OCI-LY7 (cell line): ENCODE data around the gene PSMD1. TPM values are rescaled to one million over a fixed set of nuclear protein-coding genes. Genes with fewer than 3 reads are reported as not detected.

ENCODE experiments used
- BruUV-seq: library from RNA; stranded (reverse); fragments of 400-500 nt; replicated peaks from 2 replicates; lab custom pipeline; 2021; lab: Mats Ljungman, UMichigan
- CTCF ChIA-PET: fragments of 300-600 bp; sonication (Branson Sonifier 250); formaldehyde crosslinking; loops from one replicate; lab custom pipeline; 2022; ENCODE audit warnings: antibody characterized with exemption; ENCODE audit not compliant: unreplicated experiment; lab: Charles Lee
- POLR2A ChIA-PET: fragments of 300-600 bp; sonication (Branson Sonifier 250); formaldehyde crosslinking; loops from one replicate; lab custom pipeline; 2022; ENCODE audit warnings: antibody characterized with exemption; lab: Charles Lee
- DNase-seq: peaks from one replicate; pipeline ENCODE4 v3.0.0-alpha.2; 2015; ENCODE audit warnings: low spot score
- H2AFZ ChIP-seq: fragments of 200-600 bp; sonication (generic), shearing (Covaris generic); 2 replicates; pipeline ENCODE4 v1.6.1; 2014; ENCODE audit warnings: mild to moderate bottlenecking, antibody characterized with exemption, low read length, moderate library complexity
- H3K27ac ChIP-seq: fragments of 200-600 bp; sonication (generic); 2 replicates; pipeline ENCODE4 v1.5.1; 2014; ENCODE audit warnings: mixed run types, low read depth, mild to moderate bottlenecking, moderate library complexity, low read length, inconsistent platforms; ENCODE audit not compliant: poor library complexity, severe bottlenecking
- H3K36me3 ChIP-seq: fragments of 200-600 bp; sonication (generic); 2 replicates; pipeline ENCODE4 v1.6.1; 2014; ENCODE audit warnings: mild to moderate bottlenecking, antibody characterized with exemption, low read length, moderate library complexity, mixed read lengths; ENCODE audit not compliant: insufficient read depth
- H3K4me1 ChIP-seq: fragments of 200-600 bp; sonication (generic); 2 replicates; pipeline ENCODE4 v1.5.1; 2014; ENCODE audit warnings: mild to moderate bottlenecking, low read length; ENCODE audit not compliant: insufficient read depth, poor library complexity, severe bottlenecking
- H3K4me2 ChIP-seq: fragments of 200-600 bp; sonication (generic); 2 replicates; pipeline ENCODE4 v1.6.1; 2014; ENCODE audit warnings: mild to moderate bottlenecking, low read length
- H3K4me3 ChIP-seq: fragments of 200-600 bp; sonication (generic); 2 replicates; pipeline ENCODE4 v1.5.1; 2014; ENCODE audit warnings: mild to moderate bottlenecking, low read depth, low read length; ENCODE audit not compliant: poor library complexity, severe bottlenecking
- H3K79me2 ChIP-seq: fragments of 200-600 bp; sonication (generic); 2 replicates; pipeline ENCODE4 v1.6.1; 2016; ENCODE audit warnings: low read depth, mild to moderate bottlenecking, low read length, moderate library complexity, mixed read lengths; ENCODE audit not compliant: insufficient read depth
- H3K9me2 ChIP-seq: fragments of 200-600 bp; sonication (generic); 2 replicates; pipeline ENCODE4 v1.6.1; 2016; ENCODE audit warnings: mild to moderate bottlenecking, low read length, mixed read lengths; ENCODE audit not compliant: insufficient read depth
- H3K9me3 ChIP-seq: fragments of 200-600 bp; sonication (generic); 2 replicates; pipeline ENCODE4 v1.6.1; 2014; ENCODE audit warnings: mild to moderate bottlenecking, mixed run types, low read length, mixed read lengths
- H4K20me1 ChIP-seq: fragments of 200-600 bp; sonication (generic); 2 replicates; pipeline ENCODE4 v1.6.1; 2014; ENCODE audit warnings: mild to moderate bottlenecking, antibody characterized with exemption, low read length, moderate library complexity, mixed read lengths; ENCODE audit not compliant: insufficient read depth
- CTCF ChIP-seq: fragments of 200-600 bp; sonication (generic); conservative IDR thresholded peaks from 2 replicates; pipeline ENCODE4 v1.5.1; 2014; ENCODE audit warnings: mild to moderate bottlenecking, antibody characterized with exemption, low read length, moderate library complexity, mixed read lengths
- EZH2phosphoT487 ChIP-seq: fragments of 200-600 bp; sonication (generic); IDR thresholded peaks from 2 replicates; pipeline ENCODE4 v1.6.1; 2018; ENCODE audit warnings: low read depth, borderline replicate concordance, mild to moderate bottlenecking, mixed run types, antibody characterized with exemption, low read length, moderate library complexity, mixed read lengths
- intact Hi-C: fragments of 100-400 bp; cut with micrococcal nuclease; formaldehyde crosslinking; loops from one replicate; pipeline ENCODE4 v1.10.0; 2022; ENCODE audit not compliant: unreplicated experiment
- small RNA-seq: library from RNA; depleted of rRNA; stranded (forward); fragments of <200 nt; gene quantifications from one replicate; pipeline ENCODE3, GENCODE V24; 2014
- total RNA-seq, 2 experiments: library from RNA; depleted of rRNA in 1 of 2; stranded (reverse); fragments of >200 nt in 1 of 2; shearing (Covaris generic) in 1 of 2; gene quantifications; 2 replicates each; pipeline ENCODE4 v1.2.3, GENCODE V29; 2014 to 2022

Gene PSMD1
- total RNA-seq, 2 experiments from 2014 or later, result 60.5 to 105 TPM

DNA sequence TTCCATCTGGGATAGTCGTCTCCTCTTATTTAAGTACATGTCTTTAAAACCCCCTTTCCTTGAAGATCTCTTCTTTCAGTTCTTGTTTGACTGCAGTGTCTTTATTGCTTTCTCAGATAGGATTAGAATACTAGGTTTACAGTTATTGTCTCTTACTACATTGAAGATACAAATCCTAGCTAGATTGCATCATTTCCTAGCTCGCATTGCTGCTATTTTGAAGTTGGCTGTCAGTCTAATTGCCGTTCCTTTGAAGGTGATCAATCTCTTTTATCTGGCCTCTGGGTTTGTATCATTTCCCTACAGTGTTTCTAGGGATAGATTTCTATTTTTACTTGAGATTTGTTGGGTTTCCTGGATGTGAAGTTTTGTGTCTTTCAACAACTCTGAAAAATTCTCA is 162.6 kb downstream of the PSMD1 start:
- DNase-seq, result no peak
- no peak overlapping the region for H2AFZ ChIP-seq
- ChIA-PET POLR2A (interaction anchor here (0.6 to 1.2 kb wide), 5 partner anchors 10 to 334 kb away, joined by 3 to 5 read pairs (median 3); partner anchors contain the start of gene NCL), CTCF (no interaction called here)
- H3K4me2 ChIP-seq, result no peak overlapping the region
- no peak overlapping the region for H3K4me3 ChIP-seq
- no peaks in the 10 kb centered on the region for H3K9me2 ChIP-seq
- TF ChIP-seq CTCF (no peak), EZH2phosphoT487 (no peak)
- no peak overlapping the region for H3K27ac ChIP-seq
- no peaks in the 10 kb centered on the region for H3K4me1 ChIP-seq
- no peaks in the 10 kb centered on the region for H3K36me3 ChIP-seq
- BruUV-seq, result no TSS peak
- H4K20me1 ChIP-seq, result no peaks in the 10 kb centered on the region
- intact Hi-C loops, result no loop called here
- H3K79me2 ChIP-seq, result no peaks in the 10 kb centered on the region
- no peaks in the 10 kb centered on the region for H3K9me3 ChIP-seq

- Histone ChIP-seq H3K4me2 (no peak overlapping the region), H4K20me1 (no peaks in the 10 kb centered on the region), H3K36me3 (no peaks in the 10 kb centered on the region), H3K9me3 (no peaks in the 10 kb centered on the region), H3K27ac (no peak overlapping the region), H3K4me3 (no peak overlapping the region), H2AFZ (no peak overlapping the region), H3K4me1 (no peaks in the 10 kb centered on the region), H3K79me2 (no peaks in the 10 kb centered on the region), H3K9me2 (no peaks in the 10 kb centered on the region)
- TF ChIP-seq EZH2phosphoT487, result no peak
- TF ChIP-seq CTCF, result no peak
- CTCF ChIA-PET, result no interaction called here
- no TSS peak for BruUV-seq
- DNase-seq, result no peak
- POLR2A ChIA-PET, result no interaction called here
- intact Hi-C loops, result loop anchor here (10.0 kb wide), 1 partner anchor 343 kb away; no protein-coding TSS in a partner anchor
Measured at GRCh38 chr2:231221761-231222160, 165.1 kb downstream of the PSMD1 start.

Small RNAs within 50 kb of the gene (small RNA-seq; reads per million reads assigned to genes)
- not detected for gene RNU1-93P

Other genes starting within 250 kb of the PSMD1 start
- gene ITM2C, start 191.9 kb upstream of the PSMD1 start, total RNA-seq (2014; rRNA removed; shearing (Covaris generic)), result not detected in 2 replicates
- not detected in 2 replicates for gene ITM2C, start 191.9 kb upstream of the PSMD1 start, total RNA-seq (2022)
- 0.22 TPM in 1 of 2 replicates, not detected in the other for gene GPR55, start 131.6 kb upstream of the PSMD1 start, total RNA-seq (2014; rRNA removed; shearing (Covaris generic))
- gene GPR55, start 131.6 kb upstream of the PSMD1 start, total RNA-seq (2022), result not detected in 2 replicates
- not detected in 2 replicates for gene SPATA3, start 60.7 kb upstream of the PSMD1 start, total RNA-seq (2014; rRNA removed; shearing (Covaris generic))
- gene SPATA3, start 60.7 kb upstream of the PSMD1 start, total RNA-seq (2022), result not detected in 2 replicates
- not detected in 2 replicates for gene C2orf72, start 19.3 kb upstream of the PSMD1 start, total RNA-seq (2014; rRNA removed; shearing (Covaris generic))
- gene C2orf72, start 19.3 kb upstream of the PSMD1 start, total RNA-seq (2022), result not detected in 2 replicates
- not detected in 2 replicates for gene HTR2B, start 68.2 kb downstream of the PSMD1 start, total RNA-seq (2014; rRNA removed; shearing (Covaris generic))
- gene HTR2B, start 68.2 kb downstream of the PSMD1 start, total RNA-seq (2022), result not detected in 2 replicates
- 6.6 and 10.9 TPM in 2 replicates for gene ARMC9, start 141.8 kb downstream of the PSMD1 start, total RNA-seq (2014; rRNA removed; shearing (Covaris generic))
- gene ARMC9, start 141.8 kb downstream of the PSMD1 start, total RNA-seq (2022), result 11.0 and 12.2 TPM in 2 replicates